Peyer's patch (tissue), 4 donors: Measurements from ENCODE around the gene ZNF484.
"Not testable (repeated sequence)": the region's sequence is repeated elsewhere in the genome, so short reads cannot be mapped to it uniquely, and the experiment has no call there.

Experiments used
- CTCF ChIP-seq, 6 experiments: fragments of 450-650 bp in 4 of 6; fragments of 200-600 bp in 2 of 6; sonication (generic) in 1 of 6; IDR thresholded peaks; one replicate each; pipeline ENCODE4 v1.5.1; 2017 to 2019; ENCODE audit warnings: antibody characterized with exemption in 6 of 6, mild to moderate bottlenecking in 3 of 6, moderate library complexity in 1 of 6
- POLR2A ChIP-seq, 2 donors: fragments of 450-650 bp; IDR thresholded peaks; one replicate each; pipeline ENCODE4 v1.5.1; 2017; ENCODE audit warnings: antibody characterized with exemption in 2 of 2, mild to moderate bottlenecking in 2 of 2, moderate library complexity in 2 of 2

DNA sequence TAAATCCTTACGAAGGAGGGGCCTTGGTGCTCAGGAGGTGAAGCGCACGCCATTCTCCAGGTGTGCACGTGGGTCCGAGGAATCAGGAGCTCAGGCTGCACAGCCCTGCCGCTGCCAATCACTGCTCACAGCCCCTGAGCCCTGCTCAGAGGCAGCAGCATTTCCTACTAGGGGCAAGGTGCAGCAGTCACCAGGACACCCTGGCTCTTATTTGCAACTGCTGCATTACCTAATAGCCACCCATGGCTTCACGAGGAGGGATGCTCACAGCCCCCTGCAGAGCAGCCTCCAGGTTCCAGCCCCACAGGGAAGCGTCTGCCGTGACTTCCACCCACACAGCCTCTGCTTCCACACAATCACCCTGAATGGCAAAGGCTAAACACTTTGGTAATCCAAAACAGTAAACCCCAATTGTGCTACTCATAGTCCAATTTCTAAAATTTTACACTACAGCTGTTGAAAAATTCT, 81.5 kb downstream of the ZNF484 start:
- TF ChIP-seq CTCF, POLR2A (IDR thresholded peaks at IDR 0.05): not testable (repeated sequence)
